Colonic mucosa (tissue), 4 donors: ENCODE data around the gene TBC1D19. TPM values are rescaled to one million over a fixed set of nuclear protein-coding genes. Genes with fewer than 3 reads are reported as not detected.

Source experiments
- DNase-seq: peaks from one replicate; pipeline ENCODE4 v3.0.0-alpha.2; 2020
- H3K27ac ChIP-seq: fragments of 200-600 bp; one replicate; pipeline ENCODE4 v1.8.0; 2021
- H3K27me3 ChIP-seq: fragments of 200-600 bp; one replicate; pipeline ENCODE4 v1.8.0; 2021
- H3K36me3 ChIP-seq: fragments of 200-600 bp; one replicate; pipeline ENCODE4 v1.8.0; 2021
- H3K4me1 ChIP-seq: fragments of 200-600 bp; one replicate; pipeline ENCODE4 v1.8.0; 2021; ENCODE audit warnings: mild to moderate bottlenecking
- H3K4me3 ChIP-seq: fragments of 200-600 bp; one replicate; pipeline ENCODE4 v1.8.0; 2021
- H3K9ac ChIP-seq, 2 donors: one replicate each; pipeline ENCODE4 v1.7.0; 2013; ENCODE audit warnings: control low read depth in 2 of 2, low read depth in 2 of 2, low read length in 2 of 2
- H3K9me3 ChIP-seq: fragments of 200-600 bp; one replicate; pipeline ENCODE4 v1.8.0; 2021
- CTCF ChIP-seq: fragments of 200-600 bp; IDR thresholded peaks from one replicate; pipeline ENCODE4 v1.8.0; 2022; ENCODE audit warnings: antibody characterized with exemption, mild to moderate bottlenecking
- intact Hi-C: fragments of 100-400 bp; cut with DNase I; formaldehyde crosslinking; loops from one replicate; pipeline ENCODE4 v1.14.1; 2022
- total RNA-seq, 2 donors: library from RNA; stranded (reverse); fragmentation: NEBNext Ultra II Directional in 1 of 2; extraction: Animal tissue kit (Norgen Biotek cat#: 25700) in 1 of 2; gene quantifications; one replicate each; pipeline ENCODE4 v1.2.1, GENCODE V29; 2021
- donor health status: healthy.
- donor health status: DM: no; HTN: no; CAD: no.
- donor health status: DM: no; HTN: no; CAD: no.

The TBC1D19 gene
- total RNA-seq, 2 donors from 2014 or later: 2.6 to 4.0 TPM

- H3K4me3 ChIP-seq: no peak overlapping the region
- no peaks in the 10 kb centered on the region for H3K9me3 ChIP-seq
- no peak overlapping the region for H3K9ac ChIP-seq
- intact Hi-C loops: no loop called here
- H3K27ac ChIP-seq: no peak overlapping the region
- TF ChIP-seq CTCF: no peak
- no peaks in the 10 kb centered on the region for H3K4me1 ChIP-seq
- H3K36me3 ChIP-seq: no peaks in the 10 kb centered on the region
- H3K27me3 ChIP-seq: no peaks in the 10 kb centered on the region
- DNase-seq: no peak
These were observed 196.7 kb downstream of the TBC1D19 start for GRCh38 chr4:26780539-26780938.

GRCh38 chr4:26782168-26782829 lies 198.4 kb downstream of the TBC1D19 start:
- no peak overlapping the region for H3K4me3 ChIP-seq
- H3K36me3 ChIP-seq: no peaks in the 10 kb centered on the region
- no peaks in the 10 kb centered on the region for H3K9me3 ChIP-seq
- intact Hi-C loops: no loop called here
- peak overlapping the region; percentile 0 for H3K27ac ChIP-seq
- H3K9ac ChIP-seq: no peak overlapping the region
- no peaks in the 10 kb centered on the region for H3K4me1 ChIP-seq
- DNase-seq: no peak
- no peaks in the 10 kb centered on the region for H3K27me3 ChIP-seq
- no peak for TF ChIP-seq CTCF

- H3K27me3 ChIP-seq: no peaks in the 10 kb centered on the region
- intact Hi-C loops: no loop called here
- no peaks in the 10 kb centered on the region for H3K36me3 ChIP-seq
- H3K4me3 ChIP-seq: no peak overlapping the region
- no peak overlapping the region for H3K9ac ChIP-seq
- no peak for TF ChIP-seq CTCF
- no peaks in the 10 kb centered on the region for H3K4me1 ChIP-seq
- peak overlapping the region; percentile 0 for H3K27ac ChIP-seq
- DNase-seq: no peak
- H3K9me3 ChIP-seq: no peaks in the 10 kb centered on the region
These were observed 198.9 kb downstream of the TBC1D19 start for GRCh38 chr4:26782830-26783202.

GRCh38 chr4:26784207-26784865 lies 200.5 kb downstream of the TBC1D19 start:
- intact Hi-C loops: no loop called here
- Histone ChIP-seq H3K9ac (no peak overlapping the region), H3K4me1 (no peaks in the 10 kb centered on the region), H3K27me3 (no peaks in the 10 kb centered on the region), H3K36me3 (no peaks in the 10 kb centered on the region), H3K4me3 (no peak overlapping the region), H3K9me3 (no peaks in the 10 kb centered on the region), H3K27ac (no peak overlapping the region)
- no peak for DNase-seq
- no peak for TF ChIP-seq CTCF

- Histone ChIP-seq H3K4me3 (no peak overlapping the region), H3K9ac (no peak overlapping the region), H3K27me3 (no peaks in the 10 kb centered on the region), H3K4me1 (no peaks in the 10 kb centered on the region), H3K27ac (no peak overlapping the region), H3K9me3 (no peaks in the 10 kb centered on the region), H3K36me3 (no peaks in the 10 kb centered on the region)
- DNase-seq: no peak
- no peak for TF ChIP-seq CTCF
- intact Hi-C loops: no loop called here
These were observed 201.4 kb downstream of the TBC1D19 start for GRCh38 chr4:26785312-26785711.
